Mucosa of stomach (tissue), 1 donor: ENCODE measurements around the gene PHKA2.

Experiments used
- H3K27me3 ChIP-seq: one replicate; pipeline ENCODE4 v1.7.0; 2013; ENCODE audit warnings: mild to moderate bottlenecking, low read length; ENCODE audit not compliant: control insufficient read depth, insufficient read depth
- H3K36me3 ChIP-seq: one replicate; pipeline ENCODE4 v1.7.0; 2013; ENCODE audit warnings: low read length; ENCODE audit not compliant: control insufficient read depth, insufficient read depth
- H3K4me1 ChIP-seq: one replicate; pipeline ENCODE4 v1.7.0; 2013; ENCODE audit warnings: mild to moderate bottlenecking, low read length; ENCODE audit not compliant: control insufficient read depth, insufficient read depth
- H3K4me3 ChIP-seq: one replicate; pipeline ENCODE4 v1.7.0; 2013; ENCODE audit warnings: low read length
- H3K9ac ChIP-seq: one replicate; pipeline ENCODE4 v1.7.0; 2013; ENCODE audit warnings: mild to moderate bottlenecking, low read length, moderate library complexity
- H3K9me3 ChIP-seq: one replicate; pipeline ENCODE4 v1.7.0; 2013; ENCODE audit warnings: mild to moderate bottlenecking, low read length, moderate library complexity; ENCODE audit not compliant: control insufficient read depth
- donor health status: Pancreatic carcinoma.

The PHKA2 gene

GRCh38 chrX:18971506-18971905 is 12.4 kb downstream of the PHKA2 start:
- H3K27me3 ChIP-seq = no peaks in the 10 kb centered on the region
- no peaks in the 10 kb centered on the region for H3K36me3 ChIP-seq
- no peak overlapping the region for H3K9ac ChIP-seq
- no peak overlapping the region for H3K4me3 ChIP-seq
- no peaks in the 10 kb centered on the region for H3K9me3 ChIP-seq
- H3K4me1 ChIP-seq = no peaks in the 10 kb centered on the region

- no peak overlapping the region for H3K4me3 ChIP-seq
- no peaks in the 10 kb centered on the region for H3K36me3 ChIP-seq
- no peaks in the 10 kb centered on the region for H3K9me3 ChIP-seq
- no peak overlapping the region for H3K9ac ChIP-seq
- no peaks in the 10 kb centered on the region for H3K4me1 ChIP-seq
- H3K27me3 ChIP-seq = no peaks in the 10 kb centered on the region
These were observed 13.4 kb downstream of the PHKA2 start for GRCh38 chrX:18970465-18970864.

DNA sequence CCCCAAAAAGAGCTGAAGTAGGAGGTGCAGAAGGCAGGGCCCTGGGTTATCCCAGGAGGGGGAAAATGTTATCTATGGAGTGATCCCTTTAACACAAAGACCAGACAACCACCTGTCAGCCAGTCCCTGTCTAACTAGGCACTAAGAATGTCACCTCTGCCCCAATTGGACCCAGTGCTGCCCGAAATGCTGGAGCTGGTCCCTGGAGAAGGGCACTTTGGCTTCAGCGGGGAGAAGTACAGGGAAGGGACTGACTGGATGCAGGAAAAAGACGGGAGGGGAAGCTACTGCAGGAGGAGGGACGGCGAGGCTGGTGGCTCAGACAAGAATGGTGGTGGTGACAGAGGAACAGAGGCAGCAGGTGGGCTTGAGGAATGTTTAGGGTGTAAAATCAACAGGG is 17.3 kb downstream of the PHKA2 start:
- Histone ChIP-seq H3K9ac (no peak overlapping the region), H3K4me1 (no peaks in the 10 kb centered on the region), H3K27me3 (no peaks in the 10 kb centered on the region), H3K4me3 (no peak overlapping the region), H3K36me3 (no peaks in the 10 kb centered on the region), H3K9me3 (no peaks in the 10 kb centered on the region)

GRCh38 chrX:18964901-18965300 is 19.0 kb downstream of the PHKA2 start:
- Histone ChIP-seq H3K36me3 (no peaks in the 10 kb centered on the region), H3K4me1 (no peaks in the 10 kb centered on the region), H3K9me3 (no peaks in the 10 kb centered on the region), H3K27me3 (no peaks in the 10 kb centered on the region), H3K9ac (no peak overlapping the region), H3K4me3 (no peak overlapping the region)

DNA sequence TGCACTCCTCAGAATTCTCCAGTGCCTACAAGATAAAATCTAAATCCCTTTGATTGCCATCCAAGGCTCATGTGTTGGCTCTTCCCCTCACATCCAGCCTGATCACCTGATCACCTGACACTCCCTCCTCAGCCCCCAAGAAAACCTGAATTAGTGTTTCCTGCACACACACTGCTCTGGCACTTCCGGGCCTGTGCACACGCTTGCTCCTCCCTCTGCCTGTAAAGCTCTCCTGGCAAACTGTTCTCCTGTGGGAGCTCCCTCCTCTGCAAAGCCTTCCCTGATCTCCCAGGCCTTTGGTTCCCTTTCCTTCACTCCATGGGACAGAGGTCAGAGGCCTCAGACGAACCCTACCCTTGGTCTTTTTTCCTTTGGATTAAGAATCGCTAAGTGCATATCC is 19.9 kb downstream of the PHKA2 start:
- H3K27me3 ChIP-seq = no peaks in the 10 kb centered on the region
- no peaks in the 10 kb centered on the region for H3K4me1 ChIP-seq
- H3K9me3 ChIP-seq = no peaks in the 10 kb centered on the region

DNA sequence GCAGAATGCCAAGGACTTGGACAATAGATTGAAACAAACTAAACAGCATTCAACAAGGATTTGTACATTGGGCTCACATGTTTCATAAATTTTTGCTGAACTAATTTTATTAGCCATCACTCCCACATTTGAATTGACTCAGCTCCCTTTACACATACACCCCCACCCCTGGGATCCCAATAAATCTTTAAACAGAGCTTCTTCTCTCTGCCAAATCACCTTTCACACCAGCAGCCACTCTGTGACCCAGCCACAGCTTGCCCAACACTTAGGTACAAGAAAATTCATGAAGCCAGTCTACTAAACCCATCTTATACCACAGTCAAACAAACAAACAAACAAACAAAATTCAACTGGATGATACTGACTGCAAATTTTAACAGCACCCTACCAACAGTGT is 21.6 kb downstream of the PHKA2 start:
- Histone ChIP-seq H3K27me3 (no peaks in the 10 kb centered on the region), H3K4me1 (no peaks in the 10 kb centered on the region), H3K4me3 (no peak overlapping the region), H3K9me3 (no peaks in the 10 kb centered on the region), H3K9ac (no peak overlapping the region), H3K36me3 (no peaks in the 10 kb centered on the region)

More for the DNA sequence above, 19.9 kb downstream of the PHKA2 start:
- Histone ChIP-seq H3K36me3 (no peaks in the 10 kb centered on the region), H3K9ac (no peak overlapping the region), H3K4me3 (no peak overlapping the region)

DNA sequence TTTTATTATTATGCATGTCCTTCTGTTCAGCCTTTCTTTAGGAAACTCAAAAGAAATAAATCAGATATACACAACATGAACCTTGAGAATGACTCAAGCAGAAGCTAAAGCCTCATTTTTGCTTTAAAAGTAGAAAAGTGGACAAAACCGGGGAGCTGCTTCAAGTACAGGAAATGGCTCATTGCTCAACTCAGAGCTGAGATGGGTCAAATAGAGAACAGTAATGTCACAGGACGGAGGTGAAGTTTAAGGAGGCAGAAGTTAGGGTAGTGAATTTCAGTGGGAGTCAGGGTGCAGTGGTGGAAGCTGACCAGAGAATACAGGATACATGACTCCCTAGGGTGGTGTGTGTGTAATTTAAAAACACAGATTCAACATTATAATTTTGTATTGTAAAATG is 22.2 kb downstream of the PHKA2 start:
- Histone ChIP-seq H3K36me3 (no peaks in the 10 kb centered on the region), H3K9me3 (no peaks in the 10 kb centered on the region)

GRCh38 chrX:18956303-18957032 is 27.4 kb downstream of the PHKA2 start:
- Histone ChIP-seq H3K4me3 (no peak overlapping the region), H3K4me1 (no peaks in the 10 kb centered on the region), H3K9me3 (no peaks in the 10 kb centered on the region), H3K9ac (no peak overlapping the region), H3K36me3 (no peaks in the 10 kb centered on the region), H3K27me3 (no peaks in the 10 kb centered on the region)

More for the DNA sequence above, 22.2 kb downstream of the PHKA2 start:
- Histone ChIP-seq H3K27me3 (no peaks in the 10 kb centered on the region), H3K4me3 (no peak overlapping the region), H3K9ac (no peak overlapping the region), H3K4me1 (no peaks in the 10 kb centered on the region)

- no peaks in the 10 kb centered on the region for H3K9me3 ChIP-seq
- H3K36me3 ChIP-seq = no peaks in the 10 kb centered on the region
- H3K4me1 ChIP-seq = no peaks in the 10 kb centered on the region
- H3K27me3 ChIP-seq = no peaks in the 10 kb centered on the region
- H3K9ac ChIP-seq = no peak overlapping the region
- no peak overlapping the region for H3K4me3 ChIP-seq
These were observed 28.2 kb downstream of the PHKA2 start for GRCh38 chrX:18955676-18956075.

- no peaks in the 10 kb centered on the region for H3K4me1 ChIP-seq
- no peaks in the 10 kb centered on the region for H3K27me3 ChIP-seq
- H3K36me3 ChIP-seq = no peaks in the 10 kb centered on the region
- H3K4me3 ChIP-seq = no peak overlapping the region
- H3K9me3 ChIP-seq = no peaks in the 10 kb centered on the region
- H3K9ac ChIP-seq = no peak overlapping the region
These were observed 32.9 kb downstream of the PHKA2 start for GRCh38 chrX:18951032-18951431.

- H3K27me3 ChIP-seq = no peaks in the 10 kb centered on the region
- H3K4me3 ChIP-seq = no peak overlapping the region
- H3K36me3 ChIP-seq = no peaks in the 10 kb centered on the region
- no peaks in the 10 kb centered on the region for H3K4me1 ChIP-seq
- no peak overlapping the region for H3K9ac ChIP-seq
- H3K9me3 ChIP-seq = no peaks in the 10 kb centered on the region
These were observed 34.0 kb downstream of the PHKA2 start for GRCh38 chrX:18949944-18950301.

DNA sequence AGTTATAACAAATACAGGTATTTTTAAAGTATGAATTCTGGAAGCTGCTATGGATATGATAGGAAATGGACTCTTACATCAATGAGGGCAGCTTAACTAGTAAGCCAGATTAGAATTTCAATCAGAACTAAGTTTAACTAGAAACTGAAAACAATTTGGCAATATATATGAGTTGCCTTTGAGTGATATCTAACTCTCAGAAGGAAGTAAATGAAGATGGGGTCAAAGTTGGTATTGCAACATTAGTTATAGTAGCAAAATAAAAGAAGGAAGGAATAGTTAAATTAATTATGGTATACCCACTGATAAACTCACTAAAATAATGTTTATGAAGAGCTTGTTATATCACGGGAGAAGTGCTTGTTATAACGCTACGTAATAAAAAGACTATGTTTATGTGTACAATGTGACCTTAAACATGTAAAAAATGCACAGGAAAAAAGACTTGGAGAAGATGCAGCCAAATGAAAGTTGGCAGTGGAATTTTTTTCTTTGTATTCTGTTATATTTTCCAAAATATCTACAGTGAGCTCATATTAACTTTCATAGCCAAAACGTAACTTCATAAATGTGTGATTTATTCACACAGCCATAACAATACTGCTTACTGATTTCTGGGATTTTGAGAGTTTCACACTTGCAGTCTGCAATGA is 34.5 kb downstream of the PHKA2 start:
- H3K27me3 ChIP-seq = no peaks in the 10 kb centered on the region
- no peak overlapping the region for H3K9ac ChIP-seq
- H3K4me3 ChIP-seq = no peak overlapping the region
- no peaks in the 10 kb centered on the region for H3K4me1 ChIP-seq
- H3K9me3 ChIP-seq = no peaks in the 10 kb centered on the region
- H3K36me3 ChIP-seq = no peaks in the 10 kb centered on the region
